Sigmoid colon (tissue), 7 donors: ENCODE measurements around the gene RBM39. TPM values are rescaled to one million over a fixed set of nuclear protein-coding genes. Genes with fewer than 3 reads are reported as not detected.
"Not testable (repeated sequence)": the region's sequence is repeated elsewhere in the genome, so short reads cannot be mapped to it uniquely, and the experiment has no call there.

Source experiments
- DNase-seq: peaks from one replicate; pipeline ENCODE4 v3.0.0-alpha.2; 2019
- H3K27ac ChIP-seq, 4 donors: fragments of 200-600 bp; sonication (generic); one replicate each; pipeline ENCODE4 v1.5.1; 2016 to 2019; ENCODE audit warnings: mild to moderate bottlenecking in 1 of 4
- H3K27me3 ChIP-seq, 3 donors: fragments of 200-600 bp; sonication (generic); one replicate each; pipeline ENCODE4 v1.5.1; 2019; ENCODE audit warnings: mild to moderate bottlenecking in 1 of 3
- H3K36me3 ChIP-seq, 4 donors: fragments of 200-600 bp; sonication (generic); one replicate each; pipeline ENCODE4 v1.5.1; 2016 to 2019
- H3K4me1 ChIP-seq, 4 donors: fragments of 200-600 bp; sonication (generic); one replicate each; pipeline ENCODE4 v1.5.1; 2017 to 2019
- H3K4me3 ChIP-seq, 4 donors: fragments of 200-600 bp; sonication (generic); one replicate each; pipeline ENCODE4 v1.5.1; 2017 to 2019; ENCODE audit warnings: mild to moderate bottlenecking in 2 of 4, moderate library complexity in 1 of 4
- H3K9me3 ChIP-seq, 4 donors: fragments of 200-600 bp in 3 of 4; sonication (generic) in 3 of 4; one replicate each; pipeline versions ENCODE4 v1.5.1 to v1.6.1; 2013 to 2019
- EP300 ChIP-seq, 4 donors: sonication (generic); formaldehyde crosslinking; IDR thresholded peaks; one replicate each; pipeline ENCODE4 v1.6.1; 2017; ENCODE audit warnings: antibody characterized with exemption in 4 of 4
- POLR2A ChIP-seq, 2 donors: fragments of 450-650 bp; IDR thresholded peaks; one replicate each; pipeline ENCODE4 v1.6.1; 2016; ENCODE audit warnings: antibody characterized with exemption in 2 of 2, mild to moderate bottlenecking in 2 of 2, moderate library complexity in 2 of 2
- POLR2AphosphoS5 ChIP-seq, 4 donors: sonication (generic); formaldehyde crosslinking; IDR thresholded peaks; one replicate each; pipeline ENCODE4 v1.6.1; 2017; ENCODE audit warnings: antibody characterized with exemption in 4 of 4
- WGBS, 2 donors: extraction: QIAGEN DNeasy Blood & Tissue Kit; methylation state at CpG; one replicate each; pipeline ENCODE4 v1.1.7; 2013; 5-methylcytosine and 5-hydroxymethylcytosine counted together
- intact Hi-C: fragments of 100-400 bp; cut with DNase I; formaldehyde crosslinking; loops from one replicate; pipeline ENCODE4 v1.15.1; 2023
- polyA plus RNA-seq, 3 donors: library from polyadenylated mRNA; stranded (reverse); fragments of 200-250 nt; gene quantifications; one replicate each; pipeline ENCODE4 v1.2.3, GENCODE V29; 2013
- total RNA-seq, 4 donors: library from RNA; depleted of rRNA; stranded (reverse); fragments of >200 nt; gene quantifications; one replicate each; pipeline ENCODE4 v1.1.0, GENCODE V29; 2016
- TF ChIP-seq, protein P1 (sequence below), 4 experiments: fragments of 450-650 bp in 3 of 4; fragments of 200-600 bp in 1 of 4; IDR thresholded peaks; one replicate each; pipeline ENCODE4 v1.5.1; 2016 to 2019; ENCODE audit warnings: antibody characterized with exemption in 4 of 4, mild to moderate bottlenecking in 3 of 4, moderate library complexity in 2 of 4
- donor health status: healthy with polysubstance abuse.
- donor health status: Bipolar disorder and iron deficiency.
- donor health status: healthy.

Gene RBM39
- total and polyA plus RNA-seq, 7 donors = 68.2 to 408 (median 281) TPM

DNA sequence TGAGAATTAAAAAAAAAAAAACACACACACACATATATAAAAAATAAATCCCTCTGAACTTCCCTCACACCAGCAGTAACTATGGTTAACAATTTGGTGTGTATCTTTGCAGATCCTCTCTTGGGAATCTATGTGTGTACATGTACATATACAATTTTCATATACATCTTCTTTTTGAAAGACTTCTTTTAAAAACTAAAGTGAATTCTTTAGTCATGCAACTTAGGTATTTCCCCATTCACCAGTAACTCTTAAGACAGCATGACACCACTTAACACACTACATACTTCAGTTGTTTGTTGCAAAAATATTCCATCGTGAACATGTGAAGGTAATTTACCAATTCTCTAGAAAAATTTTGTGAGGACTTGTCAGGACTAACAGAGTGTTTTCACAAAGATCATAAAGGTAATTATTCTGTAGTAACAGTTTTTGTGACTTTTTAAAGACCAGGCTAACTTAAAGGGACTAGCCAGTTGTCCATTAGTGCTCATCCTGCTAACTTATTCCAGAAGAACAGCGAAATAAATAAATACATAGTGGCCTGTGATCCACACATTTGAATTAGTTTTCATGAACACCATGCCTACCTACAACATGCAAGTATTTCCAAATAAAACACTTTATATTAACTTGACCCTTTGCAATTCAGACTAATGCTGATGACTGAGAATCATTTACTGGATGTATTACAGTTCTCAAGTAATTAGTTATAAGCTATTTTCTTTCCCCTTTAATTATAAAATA, 12.1 kb downstream of the RBM39 start:
- Histone ChIP-seq H3K9me3 (no peaks in the 10 kb centered on the region), H3K4me1 (peaks cover 0 to 61% (median 57%) of the 10 kb centered on the region in 4 donors), H3K36me3 (peaks cover 48 to 99% (median 69%) of the 10 kb centered on the region in 4 donors), H3K27me3 (no peaks in the 10 kb centered on the region), H3K27ac (no peak overlapping the region), H3K4me3 (no peak overlapping the region)
- DNase-seq = no peak
- intact Hi-C loops = no loop called here
- TF ChIP-seq POLR2A (IDR thresholded peaks at IDR 0.05) = no peak
- WGBS, 2 donors = 78 to 88% methylated on average over 2 of the region's 2 CpGs

- Histone ChIP-seq H3K4me3 (no peak overlapping the region), H3K4me1 (peaks cover 0 to 54% (median 50%) of the 10 kb centered on the region in 4 donors), H3K36me3 (peaks cover 48 to 99% (median 70%) of the 10 kb centered on the region in 4 donors), H3K27me3 (no peaks in the 10 kb centered on the region), H3K9me3 (no peaks in the 10 kb centered on the region), H3K27ac (no peak overlapping the region)
- TF ChIP-seq EP300 (IDR thresholded peaks at IDR 0.05) (no peak), POLR2A (IDR thresholded peaks at IDR 0.05) (no peak), POLR2AphosphoS5 (IDR thresholded peaks at IDR 0.05) (no peak)
- TF ChIP-seq, protein P1, sequence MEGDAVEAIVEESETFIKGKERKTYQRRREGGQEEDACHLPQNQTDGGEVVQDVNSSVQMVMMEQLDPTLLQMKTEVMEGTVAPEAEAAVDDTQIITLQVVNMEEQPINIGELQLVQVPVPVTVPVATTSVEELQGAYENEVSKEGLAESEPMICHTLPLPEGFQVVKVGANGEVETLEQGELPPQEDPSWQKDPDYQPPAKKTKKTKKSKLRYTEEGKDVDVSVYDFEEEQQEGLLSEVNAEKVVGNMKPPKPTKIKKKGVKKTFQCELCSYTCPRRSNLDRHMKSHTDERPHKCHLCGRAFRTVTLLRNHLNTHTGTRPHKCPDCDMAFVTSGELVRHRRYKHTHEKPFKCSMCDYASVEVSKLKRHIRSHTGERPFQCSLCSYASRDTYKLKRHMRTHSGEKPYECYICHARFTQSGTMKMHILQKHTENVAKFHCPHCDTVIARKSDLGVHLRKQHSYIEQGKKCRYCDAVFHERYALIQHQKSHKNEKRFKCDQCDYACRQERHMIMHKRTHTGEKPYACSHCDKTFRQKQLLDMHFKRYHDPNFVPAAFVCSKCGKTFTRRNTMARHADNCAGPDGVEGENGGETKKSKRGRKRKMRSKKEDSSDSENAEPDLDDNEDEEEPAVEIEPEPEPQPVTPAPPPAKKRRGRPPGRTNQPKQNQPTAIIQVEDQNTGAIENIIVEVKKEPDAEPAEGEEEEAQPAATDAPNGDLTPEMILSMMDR (IDR thresholded peaks at IDR 0.05) = no peak
- DNase-seq = no peak
- 77 to 85% methylated on average over 7 of the region's 7 CpGs for WGBS, 2 donors
- intact Hi-C loops = no loop called here
Observed at GRCh38 chr20:35729283-35729807, 12.7 kb downstream of the RBM39 start.

GRCh38 chr20:35726842-35727711, 15.0 kb downstream of the RBM39 start:
- TF ChIP-seq POLR2A (IDR thresholded peaks at IDR 0.05) = no peak
- TF ChIP-seq, protein P1 (IDR thresholded peaks at IDR 0.05) = no peak
- no peak for TF ChIP-seq EP300 (IDR thresholded peaks at IDR 0.05)
- no peak for TF ChIP-seq POLR2AphosphoS5 (IDR thresholded peaks at IDR 0.05)
- DNase-seq = no peak
- peaks cover 0 to 35% (median 29%) of the 10 kb centered on the region in 4 donors for H3K4me1 ChIP-seq
- no peaks in the 10 kb centered on the region for H3K27me3 ChIP-seq
- H3K36me3 ChIP-seq = peaks cover 62 to 99% (median 70%) of the 10 kb centered on the region in 4 donors
- H3K27ac ChIP-seq = no peak overlapping the region
- intact Hi-C loops = no loop called here
- no peak overlapping the region for H3K4me3 ChIP-seq
- H3K9me3 ChIP-seq = no peaks in the 10 kb centered on the region
- WGBS, 2 donors = 95 to 96% methylated on average over 20 of the region's 20 CpGs

- Histone ChIP-seq H3K4me1 (peaks cover 0 to 17% (median 6%) of the 10 kb centered on the region in 4 donors), H3K27ac (no peak overlapping the region), H3K9me3 (no peaks in the 10 kb centered on the region), H3K36me3 (peaks cover 72 to 99% (median 87%) of the 10 kb centered on the region in 4 donors), H3K27me3 (no peaks in the 10 kb centered on the region), H3K4me3 (no peak overlapping the region)
- intact Hi-C loops = loop anchor here (2.0 kb wide), 1 partner anchor 14 kb away; no protein-coding TSS in a partner anchor
- TF ChIP-seq POLR2A (IDR thresholded peaks at IDR 0.05) (no peak), POLR2AphosphoS5 (IDR thresholded peaks at IDR 0.05) (no peak), EP300 (IDR thresholded peaks at IDR 0.05) (no peak)
- TF ChIP-seq, protein P1 (IDR thresholded peaks at IDR 0.05) = no peak
- no peak for DNase-seq
- WGBS, 2 donors = 81 to 88% methylated on average over 13 of the region's 13 CpGs
Observed at GRCh38 chr20:35724321-35725230, 17.5 kb downstream of the RBM39 start.

DNA sequence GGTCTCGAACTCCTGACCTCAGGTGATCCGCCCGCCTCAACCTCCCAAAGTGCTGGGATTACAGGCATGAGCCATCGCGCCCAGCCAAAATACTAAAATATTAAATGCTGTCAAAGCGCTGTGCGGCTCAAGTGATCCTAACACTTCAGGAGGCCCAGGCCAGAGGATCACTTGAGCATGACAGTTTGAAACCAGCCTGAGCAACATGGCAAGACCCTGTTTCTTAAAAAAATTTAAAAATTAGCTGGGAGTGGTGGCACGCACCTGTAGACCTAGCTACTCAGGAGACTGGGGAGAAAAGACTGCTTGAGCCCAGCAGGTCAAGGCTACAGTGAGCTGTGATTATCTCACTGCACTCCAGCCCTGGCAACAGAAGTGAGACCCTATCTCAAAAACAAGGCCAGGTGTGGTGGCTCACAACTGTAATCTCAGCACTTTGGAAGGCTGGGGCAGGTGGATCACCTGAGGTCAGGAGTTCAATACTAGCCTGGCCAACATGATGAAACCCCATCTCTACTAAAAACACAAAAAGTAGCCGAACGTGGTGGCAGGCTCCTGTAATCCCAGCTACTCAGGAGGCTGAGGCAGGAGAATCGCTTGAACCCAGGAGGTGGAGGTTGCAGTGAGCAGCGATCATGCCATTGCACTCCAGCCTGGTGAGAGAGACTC, 18.3 kb downstream of the RBM39 start:
- intact Hi-C loops = loop anchor here (2.0 kb wide), 1 partner anchor 15 kb away; no protein-coding TSS in a partner anchor
- WGBS, 2 donors = 95 to 97% methylated on average over 12 of the region's 12 CpGs
- H3K4me1 ChIP-seq = peaks cover 0 to 10% (median 2%) of the 10 kb centered on the region in 4 donors

DNA sequence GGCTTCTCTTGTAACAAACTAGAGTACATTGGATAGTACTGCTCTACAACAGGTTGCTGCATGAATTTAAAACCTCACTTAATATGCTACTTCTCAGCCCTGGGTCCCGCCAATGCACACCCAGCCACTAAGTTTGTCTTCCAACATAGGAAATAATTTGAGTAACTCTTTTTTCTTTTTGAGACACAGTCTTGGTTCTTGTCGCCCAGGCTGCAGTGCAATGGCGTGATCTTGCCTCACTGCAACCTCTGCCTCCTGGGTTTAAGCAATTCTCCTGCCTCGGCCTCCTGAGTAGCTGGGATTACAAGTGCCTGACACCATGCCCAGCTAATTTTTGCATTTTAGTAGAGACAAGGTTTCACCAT, 18.8 kb downstream of the RBM39 start:
- 92 to 93% methylated on average over 4 of the region's 4 CpGs for WGBS, 2 donors
- H3K9me3 ChIP-seq, intact Hi-C loops, DNase-seq, H3K27ac ChIP-seq, H3K4me3 ChIP-seq, H3K27me3 ChIP-seq: not testable (repeated sequence)
- Histone ChIP-seq H3K36me3 (peaks cover 75 to 99% (median 90%) of the 10 kb centered on the region in 4 donors), H3K4me1 (peaks cover 0 to 10% (median 2%) of the 10 kb centered on the region in 4 donors)

More for the DNA sequence above, 18.3 kb downstream of the RBM39 start:
- not testable (repeated sequence) for H3K27me3 ChIP-seq, H3K27ac ChIP-seq, H3K4me3 ChIP-seq, DNase-seq, H3K9me3 ChIP-seq
- peaks cover 77 to 99% (median 91%) of the 10 kb centered on the region in 4 donors for H3K36me3 ChIP-seq
